Naive thymus-derived CD4-positive, alpha-beta T cell (primary cell): Measurements from ENCODE around the gene MORN1. TPM values are rescaled to one million over a fixed set of nuclear protein-coding genes. Genes with fewer than 3 reads are reported as not detected.
A peak's percentile ranks its signal among the peaks of the same experiment; 100 is the strongest.

Experiments
- ATAC-seq: fragments of 150-1000 bp; cut with Tn5 transposase; 2 replicates; pipeline ENCODE4 v1.10.0; 2021; ENCODE audit warnings: mild to moderate bottlenecking, moderate library complexity
- CTCF ChIA-PET: fragments of 350-600 bp; sonication (Branson Sonifier 250); formaldehyde crosslinking; loops from one replicate; lab custom pipeline; 2021; ENCODE audit warnings: antibody characterized with exemption; lab: Charles Lee
- POLR2A ChIA-PET: fragments of 350-600 bp; sonication (Branson Sonifier 250); formaldehyde crosslinking; loops from one replicate; lab custom pipeline; 2021; ENCODE audit warnings: antibody characterized with exemption, inconsistent platforms; lab: Charles Lee
- DNase-seq, 9 donors: peaks; one replicate each; pipeline versions ENCODE4 v3.0.0 to v3.0.0-alpha.2; 2020 to 2022; ENCODE audit warnings: mixed read lengths in 1 of 9
- H3K27ac ChIP-seq: one replicate; pipeline ENCODE4 v1.7.0; 2013; ENCODE audit warnings: mild to moderate bottlenecking, low read depth, low read length, moderate library complexity
- H3K27me3 ChIP-seq, 2 donors: one replicate each; pipeline ENCODE4 v1.7.0; 2013; ENCODE audit warnings: low read length in 2 of 2, mild to moderate bottlenecking in 2 of 2, moderate library complexity in 2 of 2; ENCODE audit not compliant: control insufficient read depth in 2 of 2, insufficient read depth in 2 of 2
- H3K36me3 ChIP-seq, 3 experiments: 1 replicate in 2 of 3; 2 replicates in 1 of 3; pipeline ENCODE4 v1.7.0; 2013; ENCODE audit warnings: low read length in 3 of 3, mild to moderate bottlenecking in 3 of 3, moderate library complexity in 1 of 3; ENCODE audit not compliant: insufficient read depth in 3 of 3, control insufficient read depth in 2 of 3
- H3K4me1 ChIP-seq, 2 donors: one replicate each; pipeline ENCODE4 v1.7.0; 2013; ENCODE audit warnings: low read length in 2 of 2, mild to moderate bottlenecking in 2 of 2, moderate library complexity in 1 of 2; ENCODE audit not compliant: control insufficient read depth in 2 of 2, insufficient read depth in 2 of 2
- H3K4me3 ChIP-seq: 2 replicates; pipeline ENCODE4 v1.7.0; 2013; ENCODE audit warnings: mild to moderate bottlenecking, low read length
- H3K9me3 ChIP-seq, 3 experiments: 1 replicate in 2 of 3; 2 replicates in 1 of 3; pipeline ENCODE4 v1.7.0; 2013; ENCODE audit warnings: low read length in 3 of 3; ENCODE audit not compliant: control insufficient read depth in 2 of 3
- H3K27ac Mint-ChIP-seq, 9 donors: one replicate each; pipeline ENCODE4 v1.8.0; 2020 to 2022; ENCODE audit warnings: mixed read lengths in 9 of 9, mild to moderate bottlenecking in 8 of 9, moderate library complexity in 5 of 9, inconsistent platforms in 2 of 9
- H3K27me3 Mint-ChIP-seq, 5 donors: one replicate each; pipeline ENCODE4 v1.8.0; 2021 to 2022; ENCODE audit warnings: mixed read lengths in 5 of 5, mild to moderate bottlenecking in 1 of 5
- H3K36me3 Mint-ChIP-seq, 5 donors: one replicate each; pipeline ENCODE4 v1.8.0; 2020 to 2022; ENCODE audit warnings: mixed read lengths in 5 of 5, mild to moderate bottlenecking in 3 of 5, inconsistent platforms in 1 of 5
- H3K4me1 Mint-ChIP-seq, 7 donors: one replicate each; pipeline ENCODE4 v1.8.0; 2020 to 2022; ENCODE audit warnings: mixed read lengths in 7 of 7, mild to moderate bottlenecking in 3 of 7, inconsistent platforms in 1 of 7
- H3K4me3 Mint-ChIP-seq, 10 donors: one replicate each; pipeline ENCODE4 v1.8.0; 2020 to 2022; ENCODE audit warnings: mild to moderate bottlenecking in 10 of 10, mixed read lengths in 10 of 10, moderate library complexity in 6 of 10, inconsistent platforms in 2 of 10
- H3K9me3 Mint-ChIP-seq, 11 donors: one replicate each; pipeline ENCODE4 v1.8.0; 2020 to 2022; ENCODE audit warnings: mixed read lengths in 11 of 11, mild to moderate bottlenecking in 4 of 11, inconsistent platforms in 1 of 11, moderate library complexity in 1 of 11
- intact Hi-C, 2 donors: fragments of 100-400 bp; cut with micrococcal nuclease; formaldehyde crosslinking; loops; one replicate each; pipeline ENCODE4 v1.15.1; 2023
- polyA plus RNA-seq, 2 donors: library from polyadenylated mRNA; unstranded; fragments of 300-500 nt; fragmentation: Illumina TruSeq; gene quantifications; one replicate each; pipeline ENCODE4 v1.2.3, GENCODE V29; 2021
- total RNA-seq, 6 experiments: library from RNA in 5 of 6; stranded (reverse) in 5 of 6; gene quantifications; 1 replicate in 5 of 6; 2 replicates in 1 of 6; pipeline ENCODE4 v1.2.3 and lab custom pipeline; 2021 to 2026

Gene MORN1
- total and polyA plus RNA-seq, 7 experiments from 2014 or later, result 5.0 to 16.4 (median 9.2) TPM

DNA sequence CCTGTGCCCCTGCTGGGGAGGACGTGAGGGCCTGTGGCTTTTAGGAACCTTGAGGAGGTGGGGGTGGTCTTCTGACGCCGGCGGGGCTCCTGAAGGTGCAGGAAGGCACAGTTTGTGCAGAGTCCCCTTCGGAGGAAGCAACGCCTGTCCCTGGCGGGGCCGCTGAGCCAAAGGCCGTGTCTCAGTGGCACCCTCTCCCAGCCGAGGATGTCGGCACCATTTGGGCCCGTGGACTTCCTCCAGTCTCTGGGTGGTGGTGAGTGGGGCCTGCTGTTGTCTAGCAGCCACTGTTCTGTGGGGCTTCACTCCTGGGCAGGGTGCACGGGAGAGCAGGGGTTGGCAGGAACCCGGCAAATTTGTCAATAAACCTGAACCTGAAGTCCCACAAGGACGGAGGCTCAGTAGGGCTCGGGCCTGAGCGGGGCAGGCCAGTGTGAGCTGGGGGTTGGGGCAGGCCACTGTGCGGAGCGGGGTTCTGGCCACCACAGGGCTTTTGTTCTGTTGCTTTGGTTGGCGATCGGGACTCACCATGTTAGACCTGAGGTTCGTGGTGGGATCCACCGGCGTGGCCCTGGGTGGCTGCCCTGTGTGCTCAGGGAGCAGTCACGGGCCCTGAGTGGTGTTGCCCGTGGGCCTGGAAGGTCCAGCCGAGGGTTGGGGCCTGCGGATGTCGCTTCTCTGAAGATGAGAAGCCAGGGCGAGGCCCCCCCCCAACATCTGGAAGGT lies 98.5 kb downstream of the MORN1 start:
- DNase-seq (no peak), ATAC-seq (no peak)
- Histone ChIP-seq H3K9me3 (no peaks in the 10 kb centered on the region), H3K27ac (peak overlapping the region; percentile 98), H3K4me3 (no peak overlapping the region), H3K36me3 (peaks cover 0 to 6% (median 5%) of the 10 kb centered on the region in 3 experiments), H3K4me1 (peaks cover 50 to 89% of the 10 kb centered on the region in 2 donors), H3K27me3 (no peaks in the 10 kb centered on the region)
- CTCF ChIA-PET, result interaction anchor here (1.8 kb wide), 1 partner anchor 59 kb away, joined by 6 read pairs; no protein-coding TSS in a partner anchor
- peaks cover 0 to 11% (median 0%) of the 10 kb centered on the region in 5 donors for H3K36me3 Mint-ChIP-seq
- peaks cover 52 to 100% (median 85%) of the 10 kb centered on the region in 7 donors for H3K4me1 Mint-ChIP-seq
- intact Hi-C loops, result loop anchor here in 1 of 2 donors (10.0 kb wide), 1 partner anchor 232 kb away; the partner anchor contains the start of gene PANK4
- POLR2A ChIA-PET, result interaction anchor here (2.0 to 5.2 kb wide), 2 partner anchors 7 to 37 kb away, joined by 20 to 37 read pairs; no protein-coding TSS in a partner anchor
- H3K27ac Mint-ChIP-seq, result peak overlapping the region in 8 of 9 donors; percentile 49 to 96 (median 80)
- H3K27me3 Mint-ChIP-seq, result no peaks in the 10 kb centered on the region
- H3K4me3 Mint-ChIP-seq, result peak overlapping the region in 6 of 10 donors; percentile 27 to 94 (median 68)
- H3K9me3 Mint-ChIP-seq, result no peaks in the 10 kb centered on the region

GRCh38 chr1:2291577-2291976 lies 99.8 kb downstream of the MORN1 start:
- peak overlapping the region; percentile 52 for H3K4me3 ChIP-seq
- Mint-ChIP-seq H3K9me3 (no peaks in the 10 kb centered on the region), H3K27me3 (no peaks in the 10 kb centered on the region), H3K4me3 (peak overlapping the region in 9 of 10 donors; percentile 21 to 94 (median 67)), H3K27ac (peak overlapping the region in 8 of 9 donors; percentile 67 to 96 (median 92)), H3K36me3 (peaks cover 0 to 11% (median 3%) of the 10 kb centered on the region in 5 donors), H3K4me1 (peaks cover 51 to 98% (median 82%) of the 10 kb centered on the region in 7 donors)
- ChIA-PET POLR2A (interaction anchor here (0.7 to 5.2 kb wide), 8 partner anchors 8 to 67 kb away, joined by 3 to 37 read pairs (median 6); partner anchors contain the start of gene SKI), CTCF (interaction anchor here (0.7 to 1.8 kb wide), 4 partner anchors 19 to 90 kb away, joined by 3 to 6 read pairs (median 3); no protein-coding TSS in a partner anchor)
- intact Hi-C loops, result loop anchor here in 1 of 2 donors (1.0 to 10.0 kb wide), 2 partner anchors 9 to 233 kb away; partner anchors contain the start of gene PANK4
- peaks cover 51 to 94% of the 10 kb centered on the region in 2 donors for H3K4me1 ChIP-seq
- no peak overlapping the region for H3K27ac ChIP-seq
- H3K36me3 ChIP-seq, result peaks cover 0 to 6% (median 5%) of the 10 kb centered on the region in 3 experiments
- DNase-seq (no peak), ATAC-seq (no peak)
- no peaks in the 10 kb centered on the region for H3K9me3 ChIP-seq
- H3K27me3 ChIP-seq, result no peaks in the 10 kb centered on the region

- Mint-ChIP-seq H3K4me1 (peaks cover 51 to 98% (median 79%) of the 10 kb centered on the region in 7 donors), H3K9me3 (no peaks in the 10 kb centered on the region), H3K27ac (peak overlapping the region; percentile 95 to 97 (median 96)), H3K4me3 (peak overlapping the region; percentile 81 to 94 (median 88)), H3K36me3 (peaks cover 0 to 8% (median 4%) of the 10 kb centered on the region in 5 donors), H3K27me3 (no peaks in the 10 kb centered on the region)
- Histone ChIP-seq H3K4me3 (peak overlapping the region; percentile 52), H3K4me1 (peaks cover 49 to 91% of the 10 kb centered on the region in 2 donors), H3K27ac (peak overlapping the region; percentile 68), H3K9me3 (no peaks in the 10 kb centered on the region), H3K36me3 (peaks cover 0 to 6% (median 5%) of the 10 kb centered on the region in 3 experiments), H3K27me3 (no peaks in the 10 kb centered on the region)
- intact Hi-C loops, result loop anchor here (1.0 to 10.0 kb wide), 7 partner anchors 9 to 234 kb away; partner anchors contain the start of gene PANK4 (in 1 of the 2)
- DNase-seq (peak; percentile 44 to 83 (median 79)), ATAC-seq (peak; percentile 82)
- POLR2A ChIA-PET, result interaction anchor here (1.2 to 5.2 kb wide), 6 partner anchors 9 to 62 kb away, joined by 3 to 37 read pairs (median 14); partner anchors contain the start of gene SKI
- CTCF ChIA-PET, result interaction anchor here (0.7 to 1.8 kb wide), 4 partner anchors 19 to 91 kb away, joined by 3 to 6 read pairs (median 3); no protein-coding TSS in a partner anchor
These were observed 100.5 kb downstream of the MORN1 start for GRCh38 chr1:2290595-2291510.

- ATAC-seq (peak; percentile 52), DNase-seq (no peak)
- Histone ChIP-seq H3K27me3 (no peaks in the 10 kb centered on the region), H3K4me3 (peak overlapping the region; percentile 52), H3K9me3 (no peaks in the 10 kb centered on the region), H3K36me3 (peaks cover 0 to 6% (median 5%) of the 10 kb centered on the region in 3 experiments), H3K4me1 (peaks cover 47 to 86% of the 10 kb centered on the region in 2 donors), H3K27ac (peak overlapping the region; percentile 68)
- POLR2A ChIA-PET, result interaction anchor here (1.2 to 5.2 kb wide), 5 partner anchors 10 to 87 kb away, joined by 4 to 37 read pairs (median 8); partner anchors contain the start of gene SKI
- CTCF ChIA-PET, result no interaction called here
- H3K36me3 Mint-ChIP-seq, result peaks cover 0 to 5% (median 4%) of the 10 kb centered on the region in 5 donors
- peaks cover 48 to 92% (median 72%) of the 10 kb centered on the region in 7 donors for H3K4me1 Mint-ChIP-seq
- no peaks in the 10 kb centered on the region for H3K9me3 Mint-ChIP-seq
- peak overlapping the region; percentile 81 to 94 (median 88) for H3K4me3 Mint-ChIP-seq
- H3K27me3 Mint-ChIP-seq, result no peaks in the 10 kb centered on the region
- intact Hi-C loops, result loop anchor here (1.0 to 10.0 kb wide), 6 partner anchors 11 to 235 kb away; partner anchors contain the start of gene PANK4 (in 1 of the 2)
- peak overlapping the region; percentile 95 to 97 (median 96) for H3K27ac Mint-ChIP-seq
These were observed 101.2 kb downstream of the MORN1 start for GRCh38 chr1:2290171-2290578.

DNA sequence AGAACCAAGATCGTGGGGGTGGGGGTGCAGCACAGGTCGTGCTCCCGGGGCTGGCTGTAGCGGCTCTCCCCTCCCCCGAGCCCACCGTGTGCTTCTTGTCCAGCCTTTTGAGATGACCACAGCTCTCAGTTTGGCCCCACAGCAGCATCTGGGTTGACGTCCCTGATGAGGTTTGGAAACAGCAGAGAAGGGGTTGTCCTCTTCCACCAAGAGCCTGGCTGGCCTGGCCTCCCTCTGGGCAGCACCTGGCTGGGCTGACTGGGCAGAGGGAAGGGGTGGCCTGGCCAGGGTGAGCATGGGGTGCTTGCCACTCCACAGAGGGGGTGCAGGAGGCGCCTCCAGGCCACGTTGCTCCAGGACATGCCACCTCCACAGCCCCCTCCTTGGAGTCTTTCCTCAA lies 101.7 kb downstream of the MORN1 start:
- intact Hi-C loops, result loop anchor here (1.0 to 10.0 kb wide), 6 partner anchors 12 to 235 kb away; partner anchors contain the start of gene PANK4 (in 1 of the 2)
- H3K36me3 ChIP-seq, result peaks cover 0 to 5% (median 4%) of the 10 kb centered on the region in 3 experiments
- H3K27me3 Mint-ChIP-seq, result no peaks in the 10 kb centered on the region
- peaks cover 0 to 5% (median 4%) of the 10 kb centered on the region in 5 donors for H3K36me3 Mint-ChIP-seq
- peak overlapping the region; percentile 68 for H3K27ac ChIP-seq
- no peaks in the 10 kb centered on the region for H3K9me3 Mint-ChIP-seq
- POLR2A ChIA-PET, result interaction anchor here (0.9 to 5.2 kb wide), 7 partner anchors 10 to 86 kb away, joined by 3 to 37 read pairs (median 4); partner anchors contain the start of gene SKI
- no peaks in the 10 kb centered on the region for H3K27me3 ChIP-seq
- peak overlapping the region; percentile 81 to 94 (median 88) for H3K4me3 Mint-ChIP-seq
- no peaks in the 10 kb centered on the region for H3K9me3 ChIP-seq
- CTCF ChIA-PET, result interaction anchor here (1.2 kb wide), 1 partner anchor 94 kb away, joined by 7 read pairs; the partner anchor contains the start of gene FAAP20
- peak overlapping the region; percentile 95 to 97 (median 96) for H3K27ac Mint-ChIP-seq
- peaks cover 48 to 92% (median 66%) of the 10 kb centered on the region in 7 donors for H3K4me1 Mint-ChIP-seq
- peaks cover 47 to 80% of the 10 kb centered on the region in 2 donors for H3K4me1 ChIP-seq
- ATAC-seq (no peak), DNase-seq (no peak)
- H3K4me3 ChIP-seq, result peak overlapping the region; percentile 52
